NOMO-1 (cell line): ENCODE data around the gene ZC3H18.

Experiments used
- DNase-seq, 2 experiments: peaks; one replicate each; lab custom pipeline; 2025; ENCODE audit not compliant: unreplicated experiment in 2 of 2; lab: John Stamatoyannopoulos, UW

Gene ZC3H18

GRCh38 chr16:88619859-88620815 is 49.9 kb downstream of the ZC3H18 start:
- DNase-seq: no peak

GRCh38 chr16:88622125-88622524 is 51.9 kb downstream of the ZC3H18 start:
- DNase-seq: no peak

DNA sequence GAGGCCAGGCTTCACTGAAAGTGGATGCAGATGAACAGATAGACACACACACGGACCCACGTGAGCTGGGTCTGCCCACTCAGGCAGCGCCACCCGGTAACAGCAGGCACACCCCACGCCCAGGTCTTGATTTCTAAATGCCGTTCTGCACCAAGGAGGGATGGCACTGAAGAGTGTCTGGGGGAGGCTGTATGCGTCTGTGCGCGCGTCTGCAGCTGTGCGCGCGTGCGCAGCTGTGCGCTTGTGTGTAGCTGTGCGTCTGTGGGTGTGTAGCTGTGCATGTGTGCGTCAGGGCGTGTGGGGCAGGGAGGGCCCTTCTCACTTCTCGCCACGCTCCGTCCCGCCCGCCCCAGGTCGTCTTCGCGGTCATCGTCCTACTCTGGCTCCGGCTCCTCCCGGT is 52.7 kb downstream of the ZC3H18 start:
- DNase-seq: no peak

GRCh38 chr16:88623858-88624257 is 53.7 kb downstream of the ZC3H18 start:
- DNase-seq: no peak

DNA sequence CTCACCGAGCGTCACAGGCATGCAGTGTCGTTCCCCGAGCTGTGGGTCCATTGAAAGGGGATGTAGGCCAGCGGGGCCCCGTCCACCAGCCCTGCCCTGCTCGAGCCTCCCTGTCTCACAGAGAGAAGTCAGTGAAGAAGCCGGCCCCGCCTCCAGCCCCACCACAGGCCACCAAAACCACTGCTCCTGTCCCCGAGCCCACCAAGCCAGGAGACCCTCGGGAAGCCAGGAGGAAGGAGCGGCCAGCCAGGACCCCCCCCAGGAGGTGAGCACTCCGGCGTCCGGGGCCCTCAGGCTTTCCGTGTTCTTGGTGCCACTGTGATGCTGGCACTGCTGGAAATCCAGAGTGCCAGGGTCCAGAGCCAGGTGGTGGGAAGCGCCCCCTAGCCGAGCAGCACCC is 54.3 kb downstream of the ZC3H18 start:
- DNase-seq: no peak

- no peak for DNase-seq
Observed at GRCh38 chr16:88624977-88625576, 54.9 kb downstream of the ZC3H18 start.

- no peak for DNase-seq
Observed at GRCh38 chr16:88626646-88627045, 56.4 kb downstream of the ZC3H18 start.

DNA sequence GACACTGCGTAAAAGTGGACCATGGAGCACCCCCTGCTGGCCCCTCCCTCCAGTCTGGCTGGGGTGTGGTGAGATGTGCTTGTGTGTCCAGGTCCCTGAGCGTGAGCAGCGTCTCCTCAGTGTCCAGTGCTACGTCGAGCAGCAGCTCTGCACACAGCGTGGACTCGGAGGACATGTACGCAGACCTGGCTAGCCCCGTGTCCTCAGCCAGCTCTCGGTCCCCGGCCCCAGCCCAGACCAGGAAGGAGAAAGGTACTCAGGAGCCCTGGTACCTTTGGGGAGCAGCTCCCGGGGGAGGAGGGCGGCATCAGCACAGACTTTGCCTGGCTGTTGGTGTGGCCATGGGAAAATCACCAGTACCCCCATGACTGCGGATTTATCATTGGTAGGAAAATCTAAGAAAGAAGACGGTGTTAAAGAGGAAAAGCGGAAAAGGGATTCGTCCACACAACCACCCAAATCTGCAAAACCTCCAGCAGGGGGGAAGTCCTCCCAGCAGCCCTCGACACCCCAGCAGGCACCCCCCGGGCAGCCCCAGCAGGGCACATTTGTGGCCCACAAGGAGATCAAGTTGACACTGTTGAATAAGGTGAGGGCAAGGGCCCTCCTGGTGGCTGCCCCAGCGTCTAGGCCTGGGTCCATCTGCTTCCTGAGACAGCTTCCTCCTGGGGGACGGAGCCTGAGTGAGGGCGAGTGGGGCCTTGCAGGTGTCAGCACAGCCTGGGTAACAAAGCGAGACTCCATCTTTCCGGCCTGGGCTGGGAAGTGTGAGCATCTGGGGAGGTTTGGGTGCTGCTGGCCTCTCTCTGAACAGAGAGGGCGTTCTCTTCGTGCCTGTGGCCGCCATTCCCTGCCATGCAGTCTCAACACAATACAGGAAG is 57.6 kb downstream of the ZC3H18 start:
- DNase-seq: no peak

- DNase-seq: no peak
Observed at GRCh38 chr16:88628512-88628974, 58.3 kb downstream of the ZC3H18 start.

GRCh38 chr16:88629835-88630234 is 59.6 kb downstream of the ZC3H18 start:
- no peak for DNase-seq

DNA sequence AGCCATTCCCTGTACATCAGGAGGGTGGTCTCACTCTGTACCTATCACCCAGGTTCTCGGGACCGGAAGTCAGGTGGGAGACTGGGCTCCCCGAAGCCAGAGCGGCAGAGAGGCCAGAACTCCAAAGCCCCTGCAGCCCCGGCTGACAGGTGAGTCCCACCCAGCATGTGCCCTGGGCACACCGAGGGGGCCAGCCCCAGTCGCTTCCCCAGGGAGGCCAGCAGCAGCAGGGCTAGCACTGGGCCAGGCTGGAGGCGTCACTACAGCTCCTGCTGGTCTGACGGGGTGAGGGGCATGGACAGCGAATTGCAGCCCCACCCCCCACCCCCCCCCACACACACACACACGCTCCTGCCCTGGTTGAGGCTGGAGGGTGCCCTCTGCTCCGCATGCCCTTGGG is 60.2 kb downstream of the ZC3H18 start:
- no peak for DNase-seq

DNA sequence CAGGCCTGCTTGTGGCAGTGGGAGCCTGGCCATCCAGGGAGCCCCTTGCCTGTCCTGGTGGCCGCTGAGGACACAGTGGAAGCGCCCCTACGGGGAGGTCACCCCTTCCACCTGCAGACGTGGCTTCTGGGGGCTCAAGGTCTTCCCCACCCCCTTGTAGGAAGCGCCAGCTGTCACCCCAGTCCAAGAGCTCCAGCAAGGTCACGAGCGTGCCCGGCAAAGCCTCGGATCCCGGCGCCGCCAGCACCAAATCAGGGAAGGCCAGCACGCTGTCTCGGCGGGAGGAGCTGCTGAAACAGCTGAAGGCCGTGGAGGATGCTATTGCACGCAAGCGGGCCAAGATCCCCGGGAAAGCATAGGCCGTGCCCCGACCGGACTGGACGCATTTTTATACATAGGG is 60.7 kb downstream of the ZC3H18 start:
- no peak for DNase-seq

DNA sequence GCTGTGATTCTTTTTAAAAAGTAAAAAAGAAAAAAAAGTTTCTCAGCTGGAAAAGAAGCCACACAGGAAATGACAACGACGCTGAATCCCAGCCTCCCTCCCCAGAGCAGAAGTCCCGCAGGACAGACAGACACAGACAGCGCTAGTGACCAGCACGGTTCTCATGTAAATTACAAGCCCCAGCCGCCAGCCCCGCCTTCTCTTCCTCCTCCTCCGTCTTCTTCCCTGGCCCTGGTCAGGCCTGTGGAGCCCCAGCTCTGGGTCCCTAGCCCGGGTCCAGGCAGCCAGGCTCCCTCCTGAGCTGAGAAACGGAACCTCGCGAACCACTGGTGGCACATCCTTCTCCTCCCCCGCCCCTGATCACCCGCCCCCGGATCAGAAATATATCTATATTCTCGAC is 61.2 kb downstream of the ZC3H18 start:
- DNase-seq: no peak

DNA sequence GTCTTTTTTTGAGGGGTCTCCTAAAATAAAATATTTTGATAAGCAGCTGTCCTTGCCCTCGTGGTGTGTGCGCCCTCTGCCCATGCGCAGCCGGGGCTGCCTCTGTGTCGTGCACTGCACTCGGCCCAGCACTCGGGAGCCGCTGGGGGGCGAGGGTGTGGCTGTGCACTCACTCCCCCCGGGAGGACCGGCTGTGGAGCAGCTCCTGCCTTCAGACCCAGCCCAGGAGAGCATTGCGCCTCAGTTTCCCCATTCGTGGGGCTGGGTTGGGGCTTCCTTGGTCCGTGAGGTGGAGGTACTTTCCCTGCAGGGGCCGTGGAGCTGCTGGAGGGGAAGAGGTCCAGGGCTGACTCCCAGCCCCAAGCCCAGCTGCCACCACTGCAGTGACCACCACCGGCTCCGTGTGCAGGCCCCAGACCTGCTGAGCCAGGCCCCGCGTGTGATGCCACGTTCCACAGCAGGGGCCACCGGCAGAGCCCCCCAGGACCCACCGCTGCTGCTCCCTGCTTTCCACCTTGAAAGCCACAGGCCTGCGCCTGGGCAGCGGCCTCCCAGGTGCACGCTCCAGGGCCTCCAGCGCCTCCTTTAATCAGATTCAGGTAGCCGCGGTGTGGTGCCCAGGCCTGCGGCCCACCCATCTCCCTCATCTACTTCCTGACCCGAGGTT is 61.9 kb downstream of the ZC3H18 start:
- no peak for DNase-seq

DNA sequence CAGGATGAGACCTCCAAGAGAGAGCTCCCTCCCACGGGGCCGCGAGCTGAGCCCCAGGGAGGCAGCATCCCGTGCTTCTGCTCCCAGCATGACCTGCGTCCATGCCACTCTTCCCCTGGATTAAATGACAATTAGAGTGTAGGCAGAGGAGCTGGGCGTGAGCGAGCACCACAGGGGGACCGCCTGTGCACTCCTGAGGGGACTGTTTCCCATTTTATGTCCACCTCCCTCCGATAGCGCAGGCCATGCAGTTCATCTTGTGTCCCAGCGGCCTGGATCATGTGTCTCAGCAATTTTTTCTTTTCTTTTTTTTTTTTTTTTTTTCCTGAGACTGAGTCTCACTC is 62.4 kb downstream of the ZC3H18 start:
- no peak for DNase-seq

GRCh38 chr16:88633684-88634140 is 63.5 kb downstream of the ZC3H18 start:
- DNase-seq: no peak

GRCh38 chr16:88634141-88634993 is 64.2 kb downstream of the ZC3H18 start:
- peak; percentile 26 to 43 for DNase-seq

GRCh38 chr16:88634994-88635670 is 64.9 kb downstream of the ZC3H18 start:
- no peak for DNase-seq

GRCh38 chr16:88635671-88636319 is 65.6 kb downstream of the ZC3H18 start:
- no peak for DNase-seq
